Stimulated activated CD4-positive, alpha-beta T cell treated with anti-CD3 and anti-CD28 coated beads, Interleukin-4, amount 100 ng/mL, for 48 hours (primary cell): Measurements from ENCODE around the gene LUM.

Experiments
- DNase-seq, 2 donors: peaks; one replicate each; pipeline ENCODE4 v3.0.0-alpha.2; 2020; ENCODE audit warnings: low read depth in 2 of 2

LUM gene

GRCh38 chr12:91074154-91074709 is 37.1 kb downstream of the LUM start:
- DNase-seq, result no peak

- no peak for DNase-seq
These were observed 37.9 kb downstream of the LUM start for GRCh38 chr12:91073426-91073825.

- DNase-seq, result no peak
These were observed 38.4 kb downstream of the LUM start for GRCh38 chr12:91072931-91073330.

- DNase-seq, result no peak
These were observed 40.4 kb downstream of the LUM start for GRCh38 chr12:91070936-91071335.

GRCh38 chr12:91065396-91065795 is 45.9 kb downstream of the LUM start:
- no peak for DNase-seq

- no peak for DNase-seq
These were observed 46.7 kb downstream of the LUM start for GRCh38 chr12:91064640-91065039.

- DNase-seq, result no peak
These were observed 50.2 kb downstream of the LUM start for GRCh38 chr12:91061091-91061490.

GRCh38 chr12:91059211-91059610 is 52.1 kb downstream of the LUM start:
- no peak for DNase-seq

- DNase-seq, result no peak
These were observed 52.5 kb downstream of the LUM start for GRCh38 chr12:91058786-91059185.

GRCh38 chr12:91057368-91058165 is 53.7 kb downstream of the LUM start, which contains the start of gene KERA:
Gene KERA (minus strand): TSS chr12:91058024. CDS start chr12:91056281, 1,743 bp downstream.
- DNase-seq, result no peak

GRCh38 chr12:91056488-91056887 is 54.8 kb downstream of the LUM start:
- no peak for DNase-seq

GRCh38 chr12:91055976-91056375 is 55.3 kb downstream of the LUM start:
- DNase-seq, result no peak

GRCh38 chr12:91053951-91054715 is 57.2 kb downstream of the LUM start:
- DNase-seq, result no peak
